H9 (cell line): Measurements from ENCODE around the gene ZNF865. TPM values are rescaled to one million over a fixed set of nuclear protein-coding genes. Genes with fewer than 3 reads are reported as not detected.

Experiments used
- DNase-seq: peaks from one replicate; pipeline ENCODE4 v3.0.0-alpha.2; 2017
- H2AFZ ChIP-seq: one replicate; pipeline ENCODE4 v1.6.1; 2013; ENCODE audit warnings: mild to moderate bottlenecking, low read length, control low read depth, moderate library complexity
- H2AK5ac ChIP-seq: 2 replicates; pipeline ENCODE4 v1.6.1; 2013; ENCODE audit warnings: low read length, control low read depth, mixed read lengths; ENCODE audit not compliant: insufficient read length
- H2BK120ac ChIP-seq: one replicate; pipeline ENCODE4 v1.6.1; 2013; ENCODE audit warnings: low read depth, mild to moderate bottlenecking, low read length, control low read depth, inconsistent platforms; ENCODE audit not compliant: poor library complexity, severe bottlenecking
- H2BK12ac ChIP-seq: 2 replicates; pipeline ENCODE4 v1.6.1; 2013; ENCODE audit warnings: low read length, control low read depth, mixed read lengths, low read depth; ENCODE audit not compliant: insufficient read length
- H2BK15ac ChIP-seq: 2 replicates; pipeline ENCODE4 v1.6.1; 2013; ENCODE audit warnings: low read depth, low read length, control low read depth
- H2BK20ac ChIP-seq: one replicate; pipeline ENCODE4 v1.6.1; 2013; ENCODE audit warnings: low read depth, mild to moderate bottlenecking, low read length, control low read depth, inconsistent platforms; ENCODE audit not compliant: poor library complexity, severe bottlenecking
- H2BK5ac ChIP-seq: 2 replicates; pipeline ENCODE4 v1.6.1; 2013; ENCODE audit warnings: low read length, control low read depth, mixed read lengths; ENCODE audit not compliant: insufficient read length
- H3K14ac ChIP-seq: 2 replicates; pipeline ENCODE4 v1.6.1; 2013; ENCODE audit warnings: low read length, control low read depth; ENCODE audit not compliant: insufficient read depth
- H3K18ac ChIP-seq: 2 replicates; pipeline ENCODE4 v1.6.1; 2013; ENCODE audit warnings: low read depth, mild to moderate bottlenecking, mixed read lengths, low read length, control low read depth; ENCODE audit not compliant: insufficient read length
- H3K23ac ChIP-seq: 2 replicates; pipeline ENCODE4 v1.6.1; 2013; ENCODE audit warnings: low read length, control low read depth, mixed read lengths, low read depth; ENCODE audit not compliant: insufficient read length
- H3K23me2 ChIP-seq: 2 replicates; pipeline ENCODE4 v1.6.1; 2013; ENCODE audit warnings: low read depth, mild to moderate bottlenecking, mixed read lengths, low read length, control low read depth; ENCODE audit not compliant: insufficient read length, poor library complexity, severe bottlenecking
- H3K27ac ChIP-seq: 2 replicates; pipeline ENCODE4 v1.5.1; 2013; ENCODE audit warnings: low read length, control low read depth, mixed read lengths, low read depth; ENCODE audit not compliant: insufficient read length
- H3K27me3 ChIP-seq: 2 replicates; pipeline ENCODE4 v1.6.1; 2013; ENCODE audit warnings: low read length, control low read depth, inconsistent platforms; ENCODE audit not compliant: insufficient read depth
- H3K4ac ChIP-seq: 2 replicates; pipeline ENCODE4 v1.6.1; 2013; ENCODE audit warnings: low read depth, mild to moderate bottlenecking, control low read depth, inconsistent platforms, low read length, moderate library complexity
- H3K4me1 ChIP-seq: 2 replicates; pipeline ENCODE4 v1.6.1; 2013; ENCODE audit warnings: low read length, control low read depth, inconsistent platforms; ENCODE audit not compliant: insufficient read depth
- H3K4me2 ChIP-seq: 2 replicates; pipeline ENCODE4 v1.6.1; 2013; ENCODE audit warnings: low read length, control low read depth, mixed read lengths; ENCODE audit not compliant: insufficient read length, insufficient read depth
- H3K56ac ChIP-seq: 2 replicates; pipeline ENCODE4 v1.6.1; 2013; ENCODE audit warnings: low read depth, mild to moderate bottlenecking, mixed read lengths, low read length, control low read depth; ENCODE audit not compliant: insufficient read length
- H3K79me1 ChIP-seq: 2 replicates; pipeline ENCODE4 v1.6.1; 2013; ENCODE audit warnings: low read depth, mild to moderate bottlenecking, moderate library complexity, low read length, control low read depth, inconsistent platforms; ENCODE audit not compliant: insufficient read depth, poor library complexity, severe bottlenecking
- H3K79me2 ChIP-seq: 2 replicates; pipeline ENCODE4 v1.6.1; 2013; ENCODE audit warnings: low read length, control low read depth, inconsistent platforms; ENCODE audit not compliant: insufficient read depth
- H3K9ac ChIP-seq: 2 replicates; pipeline ENCODE4 v1.6.1; 2013; ENCODE audit warnings: low read length, control low read depth, mixed read lengths; ENCODE audit not compliant: insufficient read length; ENCODE audit errors: extremely low read depth
- H3K9me3 ChIP-seq: one replicate; pipeline ENCODE4 v1.6.1; 2013; ENCODE audit warnings: low read depth, low read length, inconsistent platforms; ENCODE audit not compliant: control insufficient read depth
- H3T11ph ChIP-seq: one replicate; pipeline ENCODE4 v1.6.1; 2013; ENCODE audit warnings: mild to moderate bottlenecking, low read length, control low read depth, inconsistent platforms
- H4K20me1 ChIP-seq: one replicate; pipeline ENCODE4 v1.6.1; 2013; ENCODE audit not compliant: control insufficient read depth, insufficient read length, insufficient read depth
- H4K5ac ChIP-seq: 2 replicates; pipeline ENCODE4 v1.6.1; 2013; ENCODE audit warnings: low read depth, mild to moderate bottlenecking, mixed read lengths, low read length, control low read depth; ENCODE audit not compliant: insufficient read length
- H4K8ac ChIP-seq: replicated peaks from 2 replicates; pipeline ENCODE4 v1.6.1; 2013; ENCODE audit warnings: low read length, control low read depth, mixed read lengths, low read depth; ENCODE audit not compliant: insufficient read length
- H4K91ac ChIP-seq: 2 replicates; pipeline ENCODE4 v1.6.1; 2013; ENCODE audit warnings: low read depth, mild to moderate bottlenecking, moderate library complexity, mixed read lengths, low read length, control low read depth; ENCODE audit not compliant: insufficient read length
- H3K27ac Mint-ChIP-seq, 3 experiments: 2 replicates in 2 of 3; 3 replicates in 1 of 3; pipeline ENCODE4 v1.8.0; 2020 to 2021; ENCODE audit warnings: mixed read lengths in 3 of 3, mild to moderate bottlenecking in 1 of 3, moderate library complexity in 1 of 3
- H3K27me3 Mint-ChIP-seq: 2 replicates; pipeline ENCODE4 v1.8.0; 2021; ENCODE audit warnings: low read depth, mild to moderate bottlenecking, moderate library complexity, mixed read lengths
- H3K36me3 Mint-ChIP-seq, 3 experiments: 2 replicates in 2 of 3; 3 replicates in 1 of 3; pipeline ENCODE4 v1.8.0; 2020 to 2021; ENCODE audit warnings: low read depth in 3 of 3, mixed read lengths in 3 of 3; ENCODE audit not compliant: insufficient read depth in 1 of 3
- H3K4me1 Mint-ChIP-seq, 2 experiments: 2 replicates each; pipeline ENCODE4 v1.8.0; 2020; ENCODE audit warnings: mixed read lengths in 2 of 2
- H3K4me3 Mint-ChIP-seq, 2 experiments: 2 replicates in 1 of 2; 3 replicates in 1 of 2; pipeline ENCODE4 v1.8.0; 2020 to 2021; ENCODE audit warnings: mild to moderate bottlenecking in 2 of 2, mixed read lengths in 2 of 2, moderate library complexity in 1 of 2
- H3K9me3 Mint-ChIP-seq, 2 experiments: 2 replicates in 1 of 2; 3 replicates in 1 of 2; pipeline ENCODE4 v1.8.0; 2020; ENCODE audit warnings: mild to moderate bottlenecking in 2 of 2, mixed read lengths in 2 of 2, moderate library complexity in 1 of 2
- CTCF ChIP-seq: fragments of 200-600 bp; sonication (generic); conservative IDR thresholded peaks from 3 replicates; pipeline ENCODE4 v1.8.0; 2021; ENCODE audit warnings: antibody characterized with exemption, mild to moderate bottlenecking
- WGBS: extraction: QIAGEN DNeasy Blood & Tissue Kit; methylation state at CpG from one replicate; pipeline ENCODE4 v1.1.7; 2013; ENCODE audit warnings: missing lambda C conversion rate, low lambda C conversion rate, mixed read lengths; ENCODE audit not compliant: insufficient read length; ENCODE audit errors: extremely low coverage; 5-methylcytosine and 5-hydroxymethylcytosine counted together
- total RNA-seq: library from RNA; stranded (reverse); gene quantifications from 2 replicates; pipeline ENCODE4 v1.2.1, GENCODE V29; 2021

The ZNF865 gene
- total RNA-seq, 1 experiment from 2014 or later, result 14.3 TPM

- H2BK15ac ChIP-seq, result no peak overlapping the region
- H3K14ac ChIP-seq, result no peak overlapping the region
- H3K18ac ChIP-seq, result no peak overlapping the region
- H4K91ac ChIP-seq, result no peak overlapping the region
- WGBS, result no CpG with 5 or more reads among the region's 3 CpGs
- no peak overlapping the region for H3T11ph ChIP-seq
- no peak overlapping the region for H3K4ac ChIP-seq
- no peak overlapping the region for H4K5ac ChIP-seq
- H2BK5ac ChIP-seq, result no peak overlapping the region
- no peak overlapping the region for H3K9ac ChIP-seq
- H2BK20ac ChIP-seq, result no peak overlapping the region
- no peak overlapping the region for H4K8ac ChIP-seq
- no peaks in the 10 kb centered on the region for H3K23me2 ChIP-seq
- Mint-ChIP-seq H3K27me3 (peaks cover 2% of the 10 kb centered on the region), H3K4me3 (no peak overlapping the region), H3K36me3 (peaks cover 22 to 50% (median 43%) of the 10 kb centered on the region in 3 experiments), H3K27ac (no peak overlapping the region), H3K9me3 (no peaks in the 10 kb centered on the region; a peak in 1 of 5 replicates), H3K4me1 (peaks cover 5 to 9% of the 10 kb centered on the region in 2 experiments)
- no peaks in the 10 kb centered on the region for H3K9me3 ChIP-seq
- no peaks in the 10 kb centered on the region for H3K27me3 ChIP-seq
- H2AK5ac ChIP-seq, result no peak overlapping the region
- H2AFZ ChIP-seq, result no peak overlapping the region
- no peak for DNase-seq
- no peaks in the 10 kb centered on the region for H4K20me1 ChIP-seq
- no peak overlapping the region for H2BK12ac ChIP-seq
- H3K79me1 ChIP-seq, result no peaks in the 10 kb centered on the region
- no peaks in the 10 kb centered on the region for H3K79me2 ChIP-seq
- no peak overlapping the region for H3K56ac ChIP-seq
- H3K4me1 ChIP-seq, result no peaks in the 10 kb centered on the region
- H3K27ac ChIP-seq, result no peak overlapping the region
- no peak overlapping the region for H2BK120ac ChIP-seq
- no peak for TF ChIP-seq CTCF
- no peak overlapping the region for H3K4me2 ChIP-seq
- H3K23ac ChIP-seq, result no peak overlapping the region
Measured at GRCh38 chr19:55619286-55619685, 13.8 kb downstream of the ZNF865 start.
